Kidney (tissue), 14 donors: ENCODE data around the gene ZNF502. TPM values are rescaled to one million over a fixed set of nuclear protein-coding genes. Genes with fewer than 3 reads are reported as not detected.

ENCODE experiments used
- DNase-seq, 5 donors: peaks; one replicate each; pipeline ENCODE4 v3.0.0-alpha.2; 2013 to 2020
- FAIRE-seq: peaks from 2 replicates; lab custom pipeline; 2012; peaks lifted over from hg19 to GRCh38; lab: Jason Lieb, UNC
- H3K27ac ChIP-seq, 2 donors: one replicate each; pipeline ENCODE4 v1.7.0; 2013; ENCODE audit warnings: low read depth in 2 of 2, low read length in 2 of 2, inconsistent platforms in 1 of 2
- H3K27me3 ChIP-seq: one replicate; pipeline ENCODE4 v1.7.1; 2013; ENCODE audit warnings: low read length, inconsistent platforms; ENCODE audit not compliant: control insufficient read depth, insufficient read depth
- H3K36me3 ChIP-seq, 3 donors: one replicate each; pipeline versions ENCODE4 v1.7.0 to v1.7.1; 2013; ENCODE audit warnings: low read length in 3 of 3, control low read depth in 1 of 3, inconsistent platforms in 1 of 3; ENCODE audit not compliant: insufficient read depth in 3 of 3, control insufficient read depth in 2 of 3
- H3K4me1 ChIP-seq, 3 donors: one replicate each; pipeline versions ENCODE4 v1.7.0 to v1.7.1; 2013; ENCODE audit warnings: low read length in 3 of 3, inconsistent platforms in 1 of 3, low read depth in 1 of 3; ENCODE audit not compliant: control insufficient read depth in 2 of 3, insufficient read depth in 2 of 3
- H3K4me3 ChIP-seq, 3 donors: one replicate each; pipeline versions ENCODE4 v1.7.0 to v1.8.1; 2013; ENCODE audit warnings: low read length in 3 of 3, control low read depth in 1 of 3, inconsistent platforms in 1 of 3
- H3K9ac ChIP-seq, 3 donors: one replicate each; pipeline versions ENCODE4 v1.7.0 to v1.7.1; 2013; ENCODE audit warnings: low read length in 3 of 3, control low read depth in 1 of 3, inconsistent platforms in 1 of 3
- H3K9me3 ChIP-seq, 3 donors: one replicate each; pipeline versions ENCODE4 v1.7.0 to v1.7.1; 2013; ENCODE audit warnings: low read length in 3 of 3, control low read depth in 1 of 3, inconsistent platforms in 1 of 3; ENCODE audit not compliant: control insufficient read depth in 2 of 3, insufficient read depth in 1 of 3
- CTCF ChIP-seq: IDR thresholded peaks from 3 replicates; pipeline ENCODE4 v1.5.1; 2012; ENCODE audit warnings: mild to moderate bottlenecking, moderate library complexity, borderline replicate concordance; ENCODE audit not compliant: insufficient read depth; ENCODE audit errors: extremely low read depth
- intact Hi-C: fragments of 100-400 bp; cut with DNase I; formaldehyde crosslinking; loops from one replicate; pipeline ENCODE4 v1.11.1; 2022
- polyA plus RNA-seq: library from polyadenylated mRNA; stranded (reverse); fragments of 350-450 nt; fragmentation: Illumina TruSeq; extraction: RNeasy Lipid Tissue Mini Kit (QIAGEN cat#74804); gene quantifications from one replicate; pipeline ENCODE4 v1.2.3, GENCODE V29; 2014; ENCODE audit warnings: low read depth, low replicate concordance; ENCODE audit not compliant: insufficient read depth
- total RNA-seq: library from RNA; stranded (reverse); fragmentation: NEBNext Ultra II Directional; extraction: Animal tissue kit (Norgen Biotek cat#: 25700); gene quantifications from one replicate; pipeline ENCODE4 v1.2.1, GENCODE V29; 2021
- donor health status: control.
- donor health status: control.
- donor health status: control.
- donor health status: control.
- donor health status: control.
- donor health status: DM: yes; HTN: yes; CAD: no.
- donor health status: Normal renal cell carcinoma (clear cell type).

The ZNF502 gene
- total and polyA plus RNA-seq, 2 donors from 2014 or later, result 2.3 to 6.0 TPM

- peaks cover 9 to 77% (median 41%) of the 10 kb centered on the region in 3 donors for H3K9me3 ChIP-seq
- peaks cover 7 to 19% (median 10%) of the 10 kb centered on the region in 3 donors for H3K36me3 ChIP-seq
- H3K4me1 ChIP-seq, result no peaks in the 10 kb centered on the region
- peak within 1 kb of the TSS; percentile 27 to 93 (median 70) for H3K9ac ChIP-seq
- peak; percentile 95 to 97 (median 97) for DNase-seq
- intact Hi-C loops, result no loop called here
- TF ChIP-seq CTCF, result peak; percentile 6
- H3K27ac ChIP-seq, result no peak within 1 kb of the TSS
- H3K27me3 ChIP-seq, result no peaks in the 10 kb centered on the region
- no peak for FAIRE-seq
- H3K4me3 ChIP-seq, result peak within 1 kb of the TSS; percentile 51 to 97 (median 91)
Observed at GRCh38 chr3:44729384-44729910, 17.0 kb downstream of the ZNF502 start, which contains the start of gene ZNF501. ZNF501 (plus strand) TSS chr3:44729635; CDS start chr3:44734422, 4,787 bp downstream.

- no peak overlapping the region for H3K27ac ChIP-seq
- peaks cover 14 to 83% (median 37%) of the 10 kb centered on the region in 3 donors for H3K9me3 ChIP-seq
- H3K9ac ChIP-seq, result no peak overlapping the region
- no peak for TF ChIP-seq CTCF
- intact Hi-C loops, result no loop called here
- DNase-seq, result no peak
- FAIRE-seq, result no peak
- no peaks in the 10 kb centered on the region for H3K27me3 ChIP-seq
- peaks cover 10 to 32% (median 14%) of the 10 kb centered on the region in 3 donors for H3K36me3 ChIP-seq
- peak overlapping the region in 1 of 3 donors; percentile 1 for H3K4me3 ChIP-seq
- no peaks in the 10 kb centered on the region for H3K4me1 ChIP-seq
Observed at GRCh38 chr3:44734646-44735168, 22.2 kb downstream of the ZNF502 start.

- intact Hi-C loops, result no loop called here
- peaks cover 0 to 7% (median 3%) of the 10 kb centered on the region in 3 donors for H3K9me3 ChIP-seq
- peaks cover 0 to 4% (median 0%) of the 10 kb centered on the region in 3 donors for H3K4me1 ChIP-seq
- H3K4me3 ChIP-seq, result peak overlapping the region; percentile 66 to 100 (median 87)
- no peak for DNase-seq
- no peak for FAIRE-seq
- no peak for TF ChIP-seq CTCF
- H3K9ac ChIP-seq, result peak overlapping the region; percentile 62 to 91 (median 63)
- H3K27ac ChIP-seq, result peak overlapping the region in 1 of 2 donors; percentile 20
- H3K36me3 ChIP-seq, result peaks cover 0 to 8% (median 2%) of the 10 kb centered on the region in 3 donors
- no peaks in the 10 kb centered on the region for H3K27me3 ChIP-seq
Observed at GRCh38 chr3:44761101-44761423, 48.6 kb downstream of the ZNF502 start.
